WI38 (cell line): ENCODE results near the gene VCAN.

Experiments used
- H3K4me3 ChIP-seq: 2 replicates; pipeline ENCODE4 v1.5.1; 2011; ENCODE audit warnings: low read depth, mild to moderate bottlenecking, control low read depth, low read length
- CTCF ChIP-seq: IDR thresholded peaks from 2 replicates; pipeline ENCODE4 v1.5.1; 2012; ENCODE audit warnings: low read depth, mild to moderate bottlenecking, control low read depth, low read length

VCAN gene

GRCh38 chr5:83496626-83497025, 25.1 kb downstream of the VCAN start:
- no peak overlapping the region for H3K4me3 ChIP-seq
- no peak for TF ChIP-seq CTCF

- H3K4me3 ChIP-seq, result no peak overlapping the region
- TF ChIP-seq CTCF, result no peak
Measured at GRCh38 chr5:83498585-83498984, 27.0 kb downstream of the VCAN start.

- H3K4me3 ChIP-seq, result no peak overlapping the region
- no peak for TF ChIP-seq CTCF
Measured at GRCh38 chr5:83503662-83504061, 32.1 kb downstream of the VCAN start.

GRCh38 chr5:83507431-83507830, 35.9 kb downstream of the VCAN start:
- no peak overlapping the region for H3K4me3 ChIP-seq
- TF ChIP-seq CTCF, result no peak

- H3K4me3 ChIP-seq, result no peak overlapping the region
- no peak for TF ChIP-seq CTCF
Measured at GRCh38 chr5:83509540-83509939, 38.0 kb downstream of the VCAN start.

- H3K4me3 ChIP-seq, result no peak overlapping the region
- TF ChIP-seq CTCF, result no peak
Measured at GRCh38 chr5:83510260-83510659, 38.7 kb downstream of the VCAN start.

GRCh38 chr5:83512061-83512745, 40.7 kb downstream of the VCAN start:
- no peak for TF ChIP-seq CTCF
- no peak overlapping the region for H3K4me3 ChIP-seq
